ENCODE measurements around the gene EIF1AD.

Gene EIF1AD

DNA sequence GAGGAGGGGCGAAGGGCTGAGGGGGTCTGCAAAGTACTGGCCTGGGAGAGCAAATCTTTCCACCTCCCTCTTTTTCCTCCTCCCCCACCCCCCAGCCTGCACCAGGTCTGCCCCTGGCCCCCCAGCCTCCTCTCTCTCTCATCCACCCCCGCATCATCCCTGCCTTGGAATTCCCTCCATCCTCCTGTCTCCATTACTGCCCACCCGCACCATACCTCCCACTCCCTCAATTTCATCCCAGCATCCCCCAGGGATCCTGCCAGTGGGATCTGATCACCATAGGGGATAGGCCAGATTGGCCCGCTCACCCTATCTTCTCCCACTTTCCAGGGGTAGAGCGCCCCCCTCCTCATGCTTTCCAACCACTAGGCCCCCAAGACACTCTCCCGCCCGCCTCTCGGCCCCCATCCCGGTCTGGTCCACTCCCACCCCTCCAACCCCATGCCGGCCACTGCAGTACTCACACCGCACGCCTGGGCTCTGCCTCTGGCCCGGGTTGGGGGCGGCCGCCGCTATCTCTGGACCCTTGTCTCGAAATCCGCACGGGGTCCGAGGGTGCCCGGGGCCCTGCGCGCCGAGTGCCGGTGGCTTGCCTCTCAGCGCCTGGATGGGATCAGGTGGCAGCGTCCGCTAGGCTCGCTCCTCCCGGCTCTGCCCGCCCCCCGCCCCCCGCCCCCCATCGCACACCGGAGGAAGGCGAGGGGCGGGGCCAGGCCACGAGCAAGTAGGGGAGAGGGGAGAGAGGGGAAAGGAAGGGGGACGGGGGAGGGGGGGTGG is 46.8 kb upstream of the EIF1AD start, which contains the start of gene GAL3ST3:
Gene GAL3ST3, minus strand, starts transcription at position 615 of the 777 bp plus-strand sequence. CDS start 3,746 bp downstream, outside the sequence.
- H3K4ac ChIP-seq (ENCODE audit: low read depth in 1 of 2, low read length in 2 of 2), result no peak within 1 kb of the TSS
- no peaks in the 10 kb centered on the region for H3K9me3 ChIP-seq (ENCODE audit: control insufficient read depth, low read length)
- H2AK5ac ChIP-seq (ENCODE audit: low read length, severe bottlenecking), result peak within 1 kb of the TSS; percentile 70
- no peak within 1 kb of the TSS for H2BK15ac ChIP-seq (ENCODE audit: low read depth, poor library complexity, severe bottlenecking)
- H3K18ac ChIP-seq (ENCODE audit: low read depth in 1 of 2, low read length in 2 of 2), result no peak within 1 kb of the TSS
- peaks cover 44% of the 10 kb centered on the region for H3K4me1 ChIP-seq (ENCODE audit: control insufficient read depth, insufficient read depth, low read depth, low read length)
- peak within 1 kb of the TSS; percentile 39 for H4K91ac ChIP-seq (ENCODE audit: low read length)
- peaks cover 9 to 47% of the 10 kb centered on the region in 2 experiments for H3K27me3 ChIP-seq (ENCODE audit: control insufficient read depth in 1 of 2, insufficient read depth in 1 of 2, low read length in 2 of 2)
- H2AFZ ChIP-seq (ENCODE audit: low read depth, low read length), result no peak within 1 kb of the TSS
- no peak within 1 kb of the TSS for H2BK120ac ChIP-seq (ENCODE audit: low read depth, low read length)
- WGBS, result 14% methylated on average over 19 of the region's 39 CpGs
- H2BK5ac ChIP-seq (ENCODE audit: low read depth, low read length, poor library complexity, severe bottlenecking), result no peak within 1 kb of the TSS
- no peak within 1 kb of the TSS for H3K23ac ChIP-seq (ENCODE audit: low read length in 2 of 2)
- H3K79me1 ChIP-seq (replicated peaks; ENCODE audit: low read length, poor library complexity, severe bottlenecking), result peaks cover 1% of the 10 kb centered on the region
- DNase-seq, result no peak
- H4K8ac ChIP-seq (ENCODE audit: low read length), result peak within 1 kb of the TSS; percentile 27
- H3K4me2 ChIP-seq (ENCODE audit: low read length, poor library complexity, severe bottlenecking), result peak within 1 kb of the TSS; percentile 72
- peaks cover 0 to 3% of the 10 kb centered on the region in 2 experiments for H3K36me3 ChIP-seq (ENCODE audit: control insufficient read depth in 1 of 2, insufficient read depth in 2 of 2, low read depth in 1 of 2, low read length in 2 of 2)
- no peak within 1 kb of the TSS for H2BK12ac ChIP-seq (ENCODE audit: low read length in 2 of 2)
- H3K27ac ChIP-seq (ENCODE audit: low read length, poor library complexity, severe bottlenecking), result peak within 1 kb of the TSS; percentile 40
- peak within 1 kb of the TSS in 1 of 2 experiments; percentile 49 for H3K4me3 ChIP-seq (ENCODE audit: insufficient read depth in 1 of 2, low read depth in 1 of 2, low read length in 2 of 2)
- no peak within 1 kb of the TSS for H3K9ac ChIP-seq (ENCODE audit: low read length)
- no peak within 1 kb of the TSS for H3K14ac ChIP-seq (ENCODE audit: low read length in 2 of 2)

DNA sequence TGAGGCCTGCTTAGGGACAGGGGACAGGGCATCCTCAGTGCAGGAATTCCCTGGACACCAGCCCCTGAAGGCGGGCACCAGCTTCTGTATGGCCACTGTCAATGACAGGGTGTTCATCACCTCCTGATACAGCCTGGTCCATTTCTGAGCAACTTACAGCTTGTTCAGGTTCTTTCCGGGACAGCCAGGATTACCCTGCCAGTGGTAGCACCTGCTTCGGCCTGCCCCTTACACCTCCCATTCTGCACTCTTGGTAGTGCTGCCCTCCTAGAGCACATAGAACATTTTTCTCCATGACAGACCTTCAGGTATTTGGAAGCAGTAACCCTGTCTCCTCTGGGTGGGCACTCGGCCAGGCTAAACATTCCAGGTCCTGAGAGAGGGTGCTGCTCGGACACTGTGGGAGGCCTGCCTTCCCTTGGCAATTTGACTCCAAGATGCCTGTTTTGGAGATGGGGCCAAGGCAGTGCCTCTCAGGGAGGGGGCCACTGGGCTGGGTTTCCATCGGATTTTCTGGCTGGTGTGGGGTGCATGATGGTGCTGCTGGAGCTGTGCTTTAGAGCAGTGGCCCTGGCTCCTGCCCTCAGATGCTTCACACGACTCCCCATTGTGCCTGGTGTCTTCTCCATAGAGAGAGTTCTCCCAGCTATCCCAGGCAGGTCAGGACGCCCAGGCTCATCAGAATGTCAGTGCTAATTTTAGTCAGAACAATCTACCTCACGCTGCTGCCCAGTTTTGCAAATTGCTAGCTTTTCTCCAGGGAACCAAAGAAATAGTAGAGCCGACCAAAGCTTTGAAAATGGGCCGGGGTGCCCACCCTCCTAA is 45.8 kb upstream of the EIF1AD start:
- H4K91ac ChIP-seq (ENCODE audit: low read length), result no peak overlapping the region

DNA sequence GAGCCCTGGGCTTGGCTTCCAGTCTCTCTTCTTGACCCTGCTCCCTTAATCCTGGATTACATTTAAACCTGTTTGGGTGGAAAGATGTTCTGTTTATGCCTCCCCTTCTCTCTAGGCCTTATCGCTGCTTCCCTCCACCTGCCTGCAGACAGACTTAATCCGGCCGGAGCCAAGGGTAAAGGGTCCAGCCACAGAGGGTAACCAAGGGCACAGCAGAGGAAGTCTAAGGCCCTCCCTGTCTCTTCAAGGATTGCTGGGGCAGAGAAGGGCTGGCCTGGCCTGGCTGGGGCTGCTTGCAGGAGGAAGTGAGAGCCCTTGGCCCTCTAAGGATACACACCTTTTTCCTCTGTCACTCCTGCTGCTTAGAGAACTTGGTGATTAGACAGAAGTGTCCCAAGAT is 44.9 kb upstream of the EIF1AD start:
- no peak overlapping the region for H3K4me3 ChIP-seq (ENCODE audit: insufficient read depth in 1 of 2, low read depth in 1 of 2, low read length in 2 of 2)
- H3K14ac ChIP-seq (ENCODE audit: low read length in 2 of 2), result no peak overlapping the region
- H2BK12ac ChIP-seq (ENCODE audit: low read length in 2 of 2), result no peak overlapping the region
- no peak overlapping the region for H3K23ac ChIP-seq (ENCODE audit: low read length in 2 of 2)
- peaks cover 39% of the 10 kb centered on the region for H3K4me1 ChIP-seq (ENCODE audit: control insufficient read depth, insufficient read depth, low read depth, low read length)
- peaks cover 1% of the 10 kb centered on the region for H3K79me1 ChIP-seq (replicated peaks; ENCODE audit: low read length, poor library complexity, severe bottlenecking)
- H2BK120ac ChIP-seq (ENCODE audit: low read depth, low read length), result no peak overlapping the region
- no peak overlapping the region for H2BK5ac ChIP-seq (ENCODE audit: low read depth, low read length, poor library complexity, severe bottlenecking)
- no peak overlapping the region for H3K4ac ChIP-seq (ENCODE audit: low read depth in 1 of 2, low read length in 2 of 2)
- no peak overlapping the region for H2AK5ac ChIP-seq (ENCODE audit: low read length, severe bottlenecking)
- H3K36me3 ChIP-seq (ENCODE audit: control insufficient read depth in 1 of 2, insufficient read depth in 2 of 2, low read depth in 1 of 2, low read length in 2 of 2), result peaks cover 0 to 20% of the 10 kb centered on the region in 2 experiments
- no peak overlapping the region for H3K27ac ChIP-seq (ENCODE audit: low read length, poor library complexity, severe bottlenecking)
- no peak overlapping the region for H3K18ac ChIP-seq (ENCODE audit: low read depth in 1 of 2, low read length in 2 of 2)
- no peak overlapping the region for H3K4me2 ChIP-seq (ENCODE audit: low read length, poor library complexity, severe bottlenecking)
- no peak for DNase-seq
- H3K9ac ChIP-seq (ENCODE audit: low read length), result no peak overlapping the region
- no peak overlapping the region for H2BK15ac ChIP-seq (ENCODE audit: low read depth, poor library complexity, severe bottlenecking)
- no peak overlapping the region for H2AFZ ChIP-seq (ENCODE audit: low read depth, low read length)
- no peaks in the 10 kb centered on the region for H3K9me3 ChIP-seq (ENCODE audit: control insufficient read depth, low read length)
- no peak overlapping the region for H4K91ac ChIP-seq (ENCODE audit: low read length)
- H4K8ac ChIP-seq (ENCODE audit: low read length), result no peak overlapping the region
- 94% methylated on average over 3 of the region's 3 CpGs for WGBS
- H3K27me3 ChIP-seq (ENCODE audit: control insufficient read depth in 1 of 2, insufficient read depth in 1 of 2, low read length in 2 of 2), result peaks cover 9 to 47% of the 10 kb centered on the region in 2 experiments

More for the DNA sequence above, 45.8 kb upstream of the EIF1AD start:
- Histone ChIP-seq H3K23ac (ENCODE audit: low read length in 2 of 2) (no peak overlapping the region), H3K27ac (ENCODE audit: low read length, poor library complexity, severe bottlenecking) (peak overlapping the region; percentile 40), H2BK12ac (ENCODE audit: low read length in 2 of 2) (no peak overlapping the region), H3K4me3 (ENCODE audit: insufficient read depth in 1 of 2, low read depth in 1 of 2, low read length in 2 of 2) (no peak overlapping the region), H3K4me2 (ENCODE audit: low read length, poor library complexity, severe bottlenecking) (peak overlapping the region; percentile 23), H2AFZ (ENCODE audit: low read depth, low read length) (no peak overlapping the region), H3K4ac (ENCODE audit: low read depth in 1 of 2, low read length in 2 of 2) (peak overlapping the region in 1 of 2 experiments; percentile 13), H3K18ac (ENCODE audit: low read depth in 1 of 2, low read length in 2 of 2) (no peak overlapping the region), H3K9me3 (ENCODE audit: control insufficient read depth, low read length) (no peaks in the 10 kb centered on the region), H3K79me1 (replicated peaks; ENCODE audit: low read length, poor library complexity, severe bottlenecking) (peaks cover 1% of the 10 kb centered on the region), H3K14ac (ENCODE audit: low read length in 2 of 2) (no peak overlapping the region), H3K27me3 (ENCODE audit: control insufficient read depth in 1 of 2, insufficient read depth in 1 of 2, low read length in 2 of 2) (peaks cover 9 to 47% of the 10 kb centered on the region in 2 experiments), H3K4me1 (ENCODE audit: control insufficient read depth, insufficient read depth, low read depth, low read length) (peaks cover 39% of the 10 kb centered on the region), H3K9ac (ENCODE audit: low read length) (no peak overlapping the region), H2BK120ac (ENCODE audit: low read depth, low read length) (no peak overlapping the region), H2BK15ac (ENCODE audit: low read depth, poor library complexity, severe bottlenecking) (no peak overlapping the region), H3K36me3 (ENCODE audit: control insufficient read depth in 1 of 2, insufficient read depth in 2 of 2, low read depth in 1 of 2, low read length in 2 of 2) (peaks cover 0 to 12% of the 10 kb centered on the region in 2 experiments), H2BK5ac (ENCODE audit: low read depth, low read length, poor library complexity, severe bottlenecking) (no peak overlapping the region), H4K8ac (ENCODE audit: low read length) (no peak overlapping the region), H2AK5ac (ENCODE audit: low read length, severe bottlenecking) (peak overlapping the region; percentile 46)
- no peak for DNase-seq
- 90% methylated on average over 11 of the region's 11 CpGs for WGBS

DNA sequence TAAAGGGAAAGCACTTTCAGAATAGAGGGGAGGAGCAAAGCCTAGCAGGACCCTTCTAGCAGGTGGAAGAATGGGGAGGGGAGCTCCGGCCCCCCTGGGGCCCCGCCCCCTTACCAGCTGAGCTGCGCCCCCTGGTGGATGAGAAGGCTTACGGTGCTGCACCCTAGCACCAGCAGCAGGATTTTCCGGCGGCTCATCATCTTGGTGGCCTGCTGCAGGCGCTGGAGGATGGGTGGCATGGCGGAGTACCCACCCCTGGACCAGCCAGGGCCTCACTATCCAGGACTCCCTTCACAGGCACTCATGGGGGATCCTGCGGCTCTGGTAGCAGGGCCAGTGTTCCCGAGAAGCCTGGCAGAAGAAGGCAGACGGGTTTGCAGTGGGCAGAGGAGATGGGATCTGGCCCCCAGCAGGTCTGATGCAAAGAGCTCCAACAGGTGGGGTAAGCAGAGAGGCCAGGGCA is 43.3 kb upstream of the EIF1AD start:
- Histone ChIP-seq H3K27me3 (ENCODE audit: control insufficient read depth in 1 of 2, insufficient read depth in 1 of 2, low read length in 2 of 2) (peaks cover 9 to 60% of the 10 kb centered on the region in 2 experiments), H3K18ac (ENCODE audit: low read depth in 1 of 2, low read length in 2 of 2) (no peak overlapping the region), H3K4me1 (ENCODE audit: control insufficient read depth, insufficient read depth, low read depth, low read length) (peaks cover 29% of the 10 kb centered on the region), H2BK12ac (ENCODE audit: low read length in 2 of 2) (no peak overlapping the region), H3K4me3 (ENCODE audit: insufficient read depth in 1 of 2, low read depth in 1 of 2, low read length in 2 of 2) (no peak overlapping the region), H2BK120ac (ENCODE audit: low read depth, low read length) (no peak overlapping the region), H3K27ac (ENCODE audit: low read length, poor library complexity, severe bottlenecking) (no peak overlapping the region), H3K14ac (ENCODE audit: low read length in 2 of 2) (no peak overlapping the region), H2AFZ (ENCODE audit: low read depth, low read length) (peak overlapping the region; percentile 51), H3K9me3 (ENCODE audit: control insufficient read depth, low read length) (no peaks in the 10 kb centered on the region), H3K4me2 (ENCODE audit: low read length, poor library complexity, severe bottlenecking) (no peak overlapping the region), H4K91ac (ENCODE audit: low read length) (no peak overlapping the region), H3K36me3 (ENCODE audit: control insufficient read depth in 1 of 2, insufficient read depth in 2 of 2, low read depth in 1 of 2, low read length in 2 of 2) (peaks cover 0 to 20% of the 10 kb centered on the region in 2 experiments), H3K4ac (ENCODE audit: low read depth in 1 of 2, low read length in 2 of 2) (no peak overlapping the region), H2BK15ac (ENCODE audit: low read depth, poor library complexity, severe bottlenecking) (no peak overlapping the region), H3K23ac (ENCODE audit: low read length in 2 of 2) (peak overlapping the region in 1 of 2 experiments; percentile 41), H3K79me1 (replicated peaks; ENCODE audit: low read length, poor library complexity, severe bottlenecking) (peaks cover 1% of the 10 kb centered on the region), H4K8ac (ENCODE audit: low read length) (no peak overlapping the region), H3K9ac (ENCODE audit: low read length) (no peak overlapping the region), H2AK5ac (ENCODE audit: low read length, severe bottlenecking) (no peak overlapping the region), H2BK5ac (ENCODE audit: low read depth, low read length, poor library complexity, severe bottlenecking) (no peak overlapping the region)
- peak; percentile 80 for DNase-seq
- WGBS, result 21% methylated on average over 11 of the region's 11 CpGs

Data from mesenchymal stem cell (in vitro differentiated cells and primary cell).